PC-3 (cell line): ENCODE data around the gene ARL11.

Experiments used
- CTCF ChIP-seq: fragments of 300-600 bp; sonication (generic); conservative IDR thresholded peaks from 2 replicates; pipeline ENCODE4 v1.5.1; 2017; ENCODE audit warnings: antibody characterized with exemption, low read depth, mild to moderate bottlenecking, low read length
- EZH2 ChIP-seq: fragments of 300-600 bp; sonication (generic); IDR thresholded peaks from one replicate; pipeline ENCODE4 v1.6.1; 2017; ENCODE audit warnings: antibody characterized with exemption, mild to moderate bottlenecking, low read length; ENCODE audit not compliant: unreplicated experiment
- EZH2phosphoT487 ChIP-seq: fragments of 300-600 bp; sonication (generic); IDR thresholded peaks from 2 replicates; pipeline ENCODE4 v1.6.1; 2018; ENCODE audit warnings: mild to moderate bottlenecking, antibody characterized with exemption, low read length, borderline replicate concordance

GRCh38 chr13:49584771-49585182 is 43.5 kb upstream of the ARL11 start:
- TF ChIP-seq CTCF = no peak
- TF ChIP-seq EZH2phosphoT487 = no peak
- TF ChIP-seq EZH2 = no peak
